H1 (cell line): Measurements from ENCODE around the gene SLC38A8. TPM values are rescaled to one million over a fixed set of nuclear protein-coding genes. Genes with fewer than 3 reads are reported as not detected.

ENCODE experiments used
- CTCF ChIA-PET: fragments of 300-600 bp; sonication (Branson Sonifier 250); formaldehyde crosslinking; loops from one replicate; lab custom pipeline; 2021; ENCODE audit not compliant: partially characterized antibody; lab: Charles Lee
- POLR2A ChIA-PET: fragments of 300-600 bp; sonication (Branson Sonifier 250); formaldehyde crosslinking; loops from one replicate; lab custom pipeline; 2021; ENCODE audit warnings: inconsistent platforms; ENCODE audit not compliant: partially characterized antibody; lab: Charles Lee
- DNase-seq, 2 experiments: peaks; one replicate each; pipeline versions ENCODE4 v3.0.0 to v3.0.0-alpha.2; 2010 to 2022; ENCODE audit warnings: low spot score in 2 of 2, low read depth in 1 of 2, mixed read lengths in 1 of 2
- FAIRE-seq: peaks from 2 replicates; lab custom pipeline; 2011; peaks lifted over from hg19 to GRCh38; lab: Jason Lieb, UNC
- H2AFZ ChIP-seq: 2 replicates; pipeline ENCODE4 v1.8.1; 2012; ENCODE audit warnings: low read length, inconsistent platforms
- H2AK5ac ChIP-seq: 2 replicates; pipeline ENCODE4 v1.6.1; 2013; ENCODE audit warnings: low read depth, low read length
- H2BK120ac ChIP-seq: replicated peaks from 2 replicates; pipeline ENCODE3; 2013; ENCODE audit warnings: low read depth, low read length, inconsistent platforms
- H2BK12ac ChIP-seq: 2 replicates; pipeline ENCODE4 v1.6.1; 2013; ENCODE audit warnings: low read depth, low read length
- H2BK15ac ChIP-seq: 2 replicates; pipeline ENCODE4 v1.6.1; 2013; ENCODE audit warnings: low read length
- H2BK20ac ChIP-seq: 2 replicates; pipeline ENCODE4 v1.6.1; 2013; ENCODE audit warnings: low read length
- H2BK5ac ChIP-seq: 2 replicates; pipeline ENCODE4 v1.6.1; 2013; ENCODE audit warnings: low read depth, low read length
- H3K14ac ChIP-seq: 2 replicates; pipeline ENCODE4 v1.6.1; 2013; ENCODE audit warnings: inconsistent platforms; ENCODE audit not compliant: insufficient read length
- H3K18ac ChIP-seq: 2 replicates; pipeline ENCODE4 v1.6.1; 2013; ENCODE audit warnings: low read length; ENCODE audit errors: extremely low read depth
- H3K23ac ChIP-seq: 2 replicates; pipeline ENCODE4 v1.6.1; 2013; ENCODE audit warnings: inconsistent platforms; ENCODE audit not compliant: insufficient read length
- H3K23me2 ChIP-seq: 2 replicates; pipeline ENCODE4 v1.6.1; 2013; ENCODE audit warnings: low read depth, low read length
- H3K27ac ChIP-seq: 2 replicates; pipeline ENCODE4 v1.6.1; 2011; ENCODE audit warnings: low read depth, low read length, inconsistent platforms
- H3K27me3 ChIP-seq, 4 experiments: replicated peaks in 1 of 4; 1 replicate in 1 of 4; 2 replicates in 3 of 4; pipeline versions ENCODE4 v1.6.1 to v1.8.1; 2011 to 2013; ENCODE audit warnings: low read length in 3 of 4, mild to moderate bottlenecking in 3 of 4, inconsistent platforms in 2 of 4, mixed read lengths in 2 of 4, moderate library complexity in 1 of 4; ENCODE audit not compliant: control insufficient read depth in 3 of 4, insufficient read depth in 3 of 4; ENCODE audit errors: extremely low read depth in 1 of 4
- H3K36me3 ChIP-seq, 4 experiments: 2 replicates each; pipeline versions ENCODE4 v1.6.1 to v1.8.1; 2011 to 2013; ENCODE audit warnings: mild to moderate bottlenecking in 4 of 4, low read length in 3 of 4, moderate library complexity in 2 of 4, control low read depth in 1 of 4, inconsistent platforms in 1 of 4; ENCODE audit not compliant: insufficient read depth in 4 of 4, control insufficient read depth in 2 of 4
- H3K4ac ChIP-seq: replicated peaks from 2 replicates; pipeline ENCODE3; 2013; ENCODE audit warnings: low read length, low read depth, mixed read lengths, inconsistent platforms; ENCODE audit not compliant: insufficient read length
- H3K4me1 ChIP-seq, 4 experiments: replicated peaks in 1 of 4; 1 replicate in 1 of 4; 2 replicates in 3 of 4; pipeline versions ENCODE4 v1.6.1 to v1.8.1; 2011 to 2013; ENCODE audit warnings: low read length in 3 of 4, inconsistent platforms in 2 of 4, mixed read lengths in 1 of 4; ENCODE audit not compliant: insufficient read depth in 4 of 4, control insufficient read depth in 3 of 4
- H3K4me2 ChIP-seq, 2 experiments: 2 replicates each; pipeline versions ENCODE4 v1.6.1 to v1.8.1; 2011 to 2013; ENCODE audit warnings: low read depth in 2 of 2, low read length in 2 of 2, control low read depth in 1 of 2, inconsistent platforms in 1 of 2, mild to moderate bottlenecking in 1 of 2; ENCODE audit not compliant: insufficient read depth in 1 of 2
- H3K4me3 ChIP-seq, 4 experiments: fragments of 200-600, 300-600 bp in 1 of 4; sonication (generic), shearing (Covaris generic), sonication (Bioruptor Twin) in 1 of 4; 2 replicates each; pipeline versions ENCODE4 v1.5.1 to v1.8.1; 2011 to 2016; ENCODE audit warnings: low read length in 4 of 4, low read depth in 3 of 4, control low read depth in 2 of 4, inconsistent platforms in 2 of 4, mild to moderate bottlenecking in 2 of 4, mixed read lengths in 1 of 4, moderate library complexity in 1 of 4; ENCODE audit not compliant: insufficient read depth in 2 of 4; ENCODE audit errors: extremely low read depth in 1 of 4
- H3K56ac ChIP-seq: replicated peaks from 2 replicates; pipeline ENCODE3; 2013; ENCODE audit warnings: low read depth, mild to moderate bottlenecking, mixed read lengths, low read length, inconsistent platforms; ENCODE audit not compliant: insufficient read length
- H3K79me1 ChIP-seq: 2 replicates; pipeline ENCODE4 v1.6.1; 2013; ENCODE audit warnings: low read depth, low read length, control low read depth
- H3K79me2 ChIP-seq, 2 experiments: 2 replicates each; pipeline versions ENCODE4 v1.6.1 to v1.8.1; 2012 to 2013; ENCODE audit warnings: low read length in 2 of 2, mild to moderate bottlenecking in 2 of 2, inconsistent platforms in 1 of 2; ENCODE audit not compliant: insufficient read depth in 2 of 2, control insufficient read depth in 1 of 2
- H3K9ac ChIP-seq, 4 experiments: replicated peaks in 1 of 4; 1 replicate in 1 of 4; 2 replicates in 3 of 4; pipeline versions ENCODE4 v1.6.1 to v1.8.1; 2011 to 2013; ENCODE audit warnings: low read depth in 3 of 4, low read length in 3 of 4, control low read depth in 2 of 4, mild to moderate bottlenecking in 2 of 4, moderate library complexity in 2 of 4, inconsistent platforms in 1 of 4; ENCODE audit errors: extremely low read depth in 1 of 4
- H3K9me3 ChIP-seq, 2 experiments: 2 replicates each; pipeline versions ENCODE4 v1.6.1 to v1.8.1; 2012 to 2013; ENCODE audit warnings: mild to moderate bottlenecking in 2 of 2, moderate library complexity in 2 of 2, control low read depth in 1 of 2, inconsistent platforms in 1 of 2, low read depth in 1 of 2, low read length in 1 of 2, mixed read lengths in 1 of 2; ENCODE audit not compliant: insufficient read depth in 2 of 2
- H4K20me1 ChIP-seq, 2 experiments: replicated peaks in 1 of 2; 2 replicates each; pipeline versions ENCODE3 to v1.8.1; 2011 to 2013; ENCODE audit warnings: inconsistent platforms in 2 of 2, low read length in 2 of 2, mild to moderate bottlenecking in 1 of 2; ENCODE audit not compliant: insufficient read depth in 2 of 2, control insufficient read depth in 1 of 2
- H4K5ac ChIP-seq: 2 replicates; pipeline ENCODE4 v1.6.1; 2013; ENCODE audit warnings: low read length, low read depth, mixed read lengths, inconsistent platforms; ENCODE audit not compliant: insufficient read length
- H4K8ac ChIP-seq: 2 replicates; pipeline ENCODE4 v1.8.0; 2013; ENCODE audit warnings: mild to moderate bottlenecking, moderate library complexity, low read length, inconsistent platforms; ENCODE audit not compliant: insufficient read depth; ENCODE audit errors: extremely low read depth
- H4K91ac ChIP-seq: replicated peaks from 2 replicates; pipeline ENCODE3; 2013; ENCODE audit warnings: low read length, mixed read lengths, inconsistent platforms; ENCODE audit not compliant: insufficient read length
- BCL11A ChIP-seq, 2 experiments: IDR thresholded peaks; one replicate each; pipeline ENCODE4 v1.6.1; 2011; ENCODE audit warnings: low read depth in 2 of 2, low read length in 2 of 2, mild to moderate bottlenecking in 2 of 2
- CREB1 ChIP-seq: IDR thresholded peaks from 2 replicates; pipeline ENCODE4 v1.6.1; 2012; ENCODE audit warnings: inconsistent platforms
- KDM1A ChIP-seq: fragments of 200-600, 300-600 bp; sonication (generic); IDR thresholded peaks from 2 replicates; pipeline ENCODE4 v1.7.1; 2016; ENCODE audit warnings: mild to moderate bottlenecking, low read length, borderline replicate concordance
- PHF8 ChIP-seq: fragments of 200-600 bp; sonication (generic); conservative IDR thresholded peaks from 2 replicates; pipeline ENCODE4 v1.7.1; 2012; ENCODE audit warnings: low read depth, mild to moderate bottlenecking, inconsistent platforms, low read length, moderate library complexity
- RBBP5 ChIP-seq: IDR thresholded peaks from 2 replicates; pipeline ENCODE4 v1.7.1; 2012; ENCODE audit warnings: low read depth, mild to moderate bottlenecking, inconsistent platforms, low read length, moderate library complexity, borderline replicate concordance
- TAF7 ChIP-seq: optimal IDR thresholded peaks from 2 replicates; pipeline ENCODE3; 2011; ENCODE audit warnings: low read depth, mild to moderate bottlenecking, inconsistent platforms, low read length, moderate library complexity, borderline replicate concordance
- WGBS, 2 experiments: shearing (Covaris generic) in 1 of 2; methylation state at CpG; one replicate each; pipeline versions ENCODE4 v1.1.6 to v1.1.7; 2013 to 2015; ENCODE audit warnings: low lambda C conversion rate in 2 of 2, mixed read lengths in 2 of 2, inconsistent platforms in 1 of 2, low coverage in 1 of 2, missing lambda C conversion rate in 1 of 2; ENCODE audit not compliant: insufficient replicate concordance in 2 of 2, insufficient coverage in 1 of 2, insufficient read length in 1 of 2; ENCODE audit errors: extremely low coverage in 1 of 2, missing lambda C conversion rate in 1 of 2; 5-methylcytosine and 5-hydroxymethylcytosine counted together
- polyA plus RNA-seq, 7 experiments: library from polyadenylated mRNA; depleted of rRNA in 3 of 7; stranded (reverse) in 5 of 7; unstranded in 2 of 7; fragments of >200 nt in 5 of 7; fragments of 200-250 nt in 2 of 7; gene quantifications; 1 replicate in 5 of 7; 2 replicates in 1 of 7; 4 replicates in 1 of 7; pipeline versions ENCODE4 v1.2.1 to v1.2.3, GENCODE V29; 2011 to 2013; ENCODE audit warnings: missing spikeins in 2 of 7, mixed read lengths in 2 of 7
- total RNA-seq: library from RNA; stranded (reverse); fragmentation: NEBNext Ultra II Directional; extraction: Animal tissue kit (Norgen Biotek cat#: 25700); gene quantifications from 2 replicates; pipeline ENCODE4 v1.2.1, GENCODE V29; 2021

Gene SLC38A8
- total and polyA plus RNA-seq, 2 of the 8 experiments (the other 6 are each of a cell fraction or from before 2014, with no cell fraction given): 0.08 TPM; not detected in 1

GRCh38 chr16:84091460-84091859, 48.9 kb upstream of the SLC38A8 start:
- POLR2A ChIA-PET: no interaction called here
- TF ChIP-seq RBBP5 (no peak), BCL11A (IDR thresholded peaks at IDR 0.05; ENCODE audit: low read depth in 2 of 2, low read length in 2 of 2) (no peak), PHF8 (no peak), KDM1A (no peak), CREB1 (no peak), TAF7 (no peak)
- Histone ChIP-seq H3K4me1 (no peaks in the 10 kb centered on the region), H3K79me2 (no peaks in the 10 kb centered on the region), H3K27ac (no peak overlapping the region), H3K9me3 (no peaks in the 10 kb centered on the region), H3K36me3 (peaks cover 22 to 83% (median 62%) of the 10 kb centered on the region in 4 experiments), H2BK12ac (no peak overlapping the region), H4K91ac (no peak overlapping the region), H3K4me3 (no peak overlapping the region), H2BK15ac (no peak overlapping the region), H3K14ac (no peak overlapping the region), H3K4ac (no peak overlapping the region), H2BK5ac (no peak overlapping the region), H4K20me1 (peaks cover 0 to 12% of the 10 kb centered on the region in 2 experiments), H2BK120ac (no peak overlapping the region), H3K56ac (no peak overlapping the region), H2BK20ac (no peak overlapping the region), H3K18ac (no peak overlapping the region), H3K23ac (no peak overlapping the region), H3K79me1 (no peaks in the 10 kb centered on the region; the same call in 1 of the 2 replicates), H4K8ac (no peak overlapping the region), H4K5ac (no peak overlapping the region), H2AK5ac (no peak overlapping the region), H3K9ac (no peak overlapping the region), H2AFZ (no peak overlapping the region), H3K27me3 (no peaks in the 10 kb centered on the region), H3K23me2 (no peaks in the 10 kb centered on the region), H3K4me2 (no peak overlapping the region)
- CTCF ChIA-PET: interaction anchor here (0.6 to 10.5 kb wide), 6 partner anchors 10 to 393 kb away, joined by 3 to 93 read pairs (median 4); no protein-coding TSS in a partner anchor
- no peak for FAIRE-seq
- no peak for DNase-seq
- 94% methylated on average over 10 of the region's 10 CpGs; no CpG with 5 or more reads in 1 of the 2 experiments for WGBS, 2 experiments
